ENCODE results near the gene BDKRB2.

DNA sequence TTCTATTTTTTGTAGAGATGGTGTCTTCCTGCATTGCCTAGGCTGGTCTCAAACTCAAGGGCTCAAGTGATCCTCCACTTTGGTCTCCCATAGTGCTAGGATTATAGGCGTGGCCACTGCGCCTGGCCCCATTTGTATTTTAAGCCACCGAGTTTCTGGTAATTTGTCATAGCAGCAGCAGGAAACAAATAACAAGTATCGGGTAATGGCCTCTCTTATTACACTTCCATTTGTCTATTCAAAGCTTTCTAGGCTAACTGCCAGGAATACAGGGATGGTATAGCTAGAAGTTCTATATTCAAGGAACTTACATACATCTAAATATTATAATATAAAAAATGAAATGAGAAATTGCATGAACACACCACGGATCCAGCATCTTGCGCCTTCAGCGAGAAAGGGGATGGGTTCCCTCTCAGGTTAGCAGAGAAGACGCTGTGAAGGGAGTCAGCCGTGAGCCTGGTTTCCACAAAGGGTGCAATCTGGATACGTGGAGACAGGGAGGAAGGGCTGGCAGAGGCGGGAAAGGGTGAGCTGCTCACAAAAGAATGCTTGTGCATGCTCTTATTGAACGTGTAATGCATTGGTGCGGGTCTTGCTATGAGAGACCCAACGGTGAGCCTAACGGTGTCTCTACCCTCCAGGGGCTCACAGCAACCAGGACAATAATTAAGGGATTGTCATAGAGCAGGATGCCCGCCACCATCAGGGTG lies 60.9 kb downstream of the BDKRB2 start:
- TF ChIP-seq TAF1 (CRISPR knock-in tag; IDR thresholded peaks at IDR 0.05) (no peak), RFX5 (IDR thresholded peaks at IDR 0.05; ENCODE audit: low read depth, low read length) (no peak), POLR2A (IDR thresholded peaks at IDR 0.05; ENCODE audit: insufficient read depth in 1 of 2, low read depth in 2 of 2, low read length in 2 of 2) (no peak), SMAD3 (CRISPR knock-in tag; IDR thresholded peaks at IDR 0.05) (no peak), PCBP2 (optimal IDR thresholded peaks at IDR 0.05; ENCODE audit: low read depth, low read length, poor library complexity, severe bottlenecking) (no peak), ESRRA (CRISPR knock-in tag; IDR thresholded peaks at IDR 0.05; ENCODE audit: low read depth) (no peak), SMARCC2 (IDR thresholded peaks at IDR 0.05) (no peak), ZZZ3 (CRISPR knock-in tag; IDR thresholded peaks at IDR 0.05; ENCODE audit: borderline replicate concordance) (no peak), IRX3 (CRISPR knock-in tag; IDR thresholded peaks at IDR 0.05; ENCODE audit: borderline replicate concordance, low read depth) (no peak)
- TF ChIP-seq, protein P1, sequence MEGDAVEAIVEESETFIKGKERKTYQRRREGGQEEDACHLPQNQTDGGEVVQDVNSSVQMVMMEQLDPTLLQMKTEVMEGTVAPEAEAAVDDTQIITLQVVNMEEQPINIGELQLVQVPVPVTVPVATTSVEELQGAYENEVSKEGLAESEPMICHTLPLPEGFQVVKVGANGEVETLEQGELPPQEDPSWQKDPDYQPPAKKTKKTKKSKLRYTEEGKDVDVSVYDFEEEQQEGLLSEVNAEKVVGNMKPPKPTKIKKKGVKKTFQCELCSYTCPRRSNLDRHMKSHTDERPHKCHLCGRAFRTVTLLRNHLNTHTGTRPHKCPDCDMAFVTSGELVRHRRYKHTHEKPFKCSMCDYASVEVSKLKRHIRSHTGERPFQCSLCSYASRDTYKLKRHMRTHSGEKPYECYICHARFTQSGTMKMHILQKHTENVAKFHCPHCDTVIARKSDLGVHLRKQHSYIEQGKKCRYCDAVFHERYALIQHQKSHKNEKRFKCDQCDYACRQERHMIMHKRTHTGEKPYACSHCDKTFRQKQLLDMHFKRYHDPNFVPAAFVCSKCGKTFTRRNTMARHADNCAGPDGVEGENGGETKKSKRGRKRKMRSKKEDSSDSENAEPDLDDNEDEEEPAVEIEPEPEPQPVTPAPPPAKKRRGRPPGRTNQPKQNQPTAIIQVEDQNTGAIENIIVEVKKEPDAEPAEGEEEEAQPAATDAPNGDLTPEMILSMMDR (CRISPR knock-in tag; IDR thresholded peaks at IDR 0.05): no peak
- TF ChIP-seq, protein P2, sequence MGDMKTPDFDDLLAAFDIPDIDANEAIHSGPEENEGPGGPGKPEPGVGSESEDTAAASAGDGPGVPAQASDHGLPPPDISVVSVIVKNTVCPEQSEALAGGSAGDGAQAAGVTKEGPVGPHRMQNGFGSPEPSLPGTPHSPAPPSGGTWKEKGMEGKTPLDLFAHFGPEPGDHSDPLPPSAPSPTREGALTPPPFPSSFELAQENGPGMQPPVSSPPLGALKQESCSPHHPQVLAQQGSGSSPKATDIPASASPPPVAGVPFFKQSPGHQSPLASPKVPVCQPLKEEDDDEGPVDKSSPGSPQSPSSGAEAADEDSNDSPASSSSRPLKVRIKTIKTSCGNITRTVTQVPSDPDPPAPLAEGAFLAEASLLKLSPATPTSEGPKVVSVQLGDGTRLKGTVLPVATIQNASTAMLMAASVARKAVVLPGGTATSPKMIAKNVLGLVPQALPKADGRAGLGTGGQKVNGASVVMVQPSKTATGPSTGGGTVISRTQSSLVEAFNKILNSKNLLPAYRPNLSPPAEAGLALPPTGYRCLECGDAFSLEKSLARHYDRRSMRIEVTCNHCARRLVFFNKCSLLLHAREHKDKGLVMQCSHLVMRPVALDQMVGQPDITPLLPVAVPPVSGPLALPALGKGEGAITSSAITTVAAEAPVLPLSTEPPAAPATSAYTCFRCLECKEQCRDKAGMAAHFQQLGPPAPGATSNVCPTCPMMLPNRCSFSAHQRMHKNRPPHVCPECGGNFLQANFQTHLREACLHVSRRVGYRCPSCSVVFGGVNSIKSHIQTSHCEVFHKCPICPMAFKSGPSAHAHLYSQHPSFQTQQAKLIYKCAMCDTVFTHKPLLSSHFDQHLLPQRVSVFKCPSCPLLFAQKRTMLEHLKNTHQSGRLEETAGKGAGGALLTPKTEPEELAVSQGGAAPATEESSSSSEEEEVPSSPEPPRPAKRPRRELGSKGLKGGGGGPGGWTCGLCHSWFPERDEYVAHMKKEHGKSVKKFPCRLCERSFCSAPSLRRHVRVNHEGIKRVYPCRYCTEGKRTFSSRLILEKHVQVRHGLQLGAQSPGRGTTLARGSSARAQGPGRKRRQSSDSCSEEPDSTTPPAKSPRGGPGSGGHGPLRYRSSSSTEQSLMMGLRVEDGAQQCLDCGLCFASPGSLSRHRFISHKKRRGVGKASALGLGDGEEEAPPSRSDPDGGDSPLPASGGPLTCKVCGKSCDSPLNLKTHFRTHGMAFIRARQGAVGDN (CRISPR knock-in tag; IDR thresholded peaks at IDR 0.05): no peak
- TF ChIP-seq, protein P3, sequence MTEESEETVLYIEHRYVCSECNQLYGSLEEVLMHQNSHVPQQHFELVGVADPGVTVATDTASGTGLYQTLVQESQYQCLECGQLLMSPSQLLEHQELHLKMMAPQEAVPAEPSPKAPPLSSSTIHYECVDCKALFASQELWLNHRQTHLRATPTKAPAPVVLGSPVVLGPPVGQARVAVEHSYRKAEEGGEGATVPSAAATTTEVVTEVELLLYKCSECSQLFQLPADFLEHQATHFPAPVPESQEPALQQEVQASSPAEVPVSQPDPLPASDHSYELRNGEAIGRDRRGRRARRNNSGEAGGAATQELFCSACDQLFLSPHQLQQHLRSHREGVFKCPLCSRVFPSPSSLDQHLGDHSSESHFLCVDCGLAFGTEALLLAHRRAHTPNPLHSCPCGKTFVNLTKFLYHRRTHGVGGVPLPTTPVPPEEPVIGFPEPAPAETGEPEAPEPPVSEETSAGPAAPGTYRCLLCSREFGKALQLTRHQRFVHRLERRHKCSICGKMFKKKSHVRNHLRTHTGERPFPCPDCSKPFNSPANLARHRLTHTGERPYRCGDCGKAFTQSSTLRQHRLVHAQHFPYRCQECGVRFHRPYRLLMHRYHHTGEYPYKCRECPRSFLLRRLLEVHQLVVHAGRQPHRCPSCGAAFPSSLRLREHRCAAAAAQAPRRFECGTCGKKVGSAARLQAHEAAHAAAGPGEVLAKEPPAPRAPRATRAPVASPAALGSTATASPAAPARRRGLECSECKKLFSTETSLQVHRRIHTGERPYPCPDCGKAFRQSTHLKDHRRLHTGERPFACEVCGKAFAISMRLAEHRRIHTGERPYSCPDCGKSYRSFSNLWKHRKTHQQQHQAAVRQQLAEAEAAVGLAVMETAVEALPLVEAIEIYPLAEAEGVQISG (CRISPR knock-in tag; IDR thresholded peaks at IDR 0.05): no peak
